Measurements from ENCODE around the gene C7orf57. TPM values are rescaled to one million over a fixed set of nuclear protein-coding genes. Genes with fewer than 3 reads are reported as not detected.

C7orf57 gene
- polyA plus RNA-seq, 1 of the 3 experiments (the other 2 are of a cell fraction) = 0.41 TPM

DNA sequence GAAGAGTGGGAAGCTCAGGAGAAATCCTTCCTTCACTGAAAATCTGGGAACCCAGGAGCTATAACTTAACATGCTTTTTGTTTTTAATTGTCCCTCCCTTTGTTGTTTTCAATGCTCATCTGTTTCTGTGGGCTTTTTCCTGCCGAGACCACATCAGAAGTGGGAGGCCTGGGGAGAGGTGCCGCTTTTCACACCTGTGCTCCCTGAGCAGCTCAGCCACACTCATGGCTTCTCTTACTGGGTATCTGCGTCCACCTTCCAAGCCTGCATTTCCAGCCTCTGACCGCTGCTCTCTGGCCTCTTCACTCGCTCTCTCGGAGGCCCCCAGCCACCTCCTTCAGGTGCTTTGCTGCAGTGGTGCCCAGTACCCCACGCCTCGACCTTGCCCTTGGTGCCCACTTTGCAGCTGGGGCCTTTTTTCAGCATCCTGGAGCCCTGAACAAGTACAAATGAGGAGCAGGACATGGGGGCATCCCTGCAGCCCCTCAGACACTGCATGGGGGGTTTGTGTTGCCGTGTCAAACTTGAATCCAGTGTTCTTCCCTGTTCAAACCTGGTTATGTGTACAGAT is 9.9 kb downstream of the C7orf57 start:
- Histone ChIP-seq H3K9me3 (no peaks in the 10 kb centered on the region), H4K20me1 (ENCODE audit: insufficient read depth) (no peaks in the 10 kb centered on the region), H3K4me2 (no peak overlapping the region), H3K4me1 (ENCODE audit: control insufficient read depth in 1 of 2, insufficient read depth in 2 of 2, low read depth in 1 of 2, low read length in 1 of 2) (peaks cover 2 to 25% of the 10 kb centered on the region in 2 experiments; a peak in 3 of 4 replicates), H3K4me3 (ENCODE audit: low read depth in 2 of 2, low read length in 1 of 2) (no peak overlapping the region), H3F3A (replicated peaks; ENCODE audit: insufficient read depth) (peaks cover 20% of the 10 kb centered on the region), H3K27ac (ENCODE audit: low read depth in 2 of 2, low read length in 1 of 2) (no peak overlapping the region), H2AFZ (ENCODE audit: low read depth) (no peak overlapping the region), H3K9me2 (no peaks in the 10 kb centered on the region), H3K79me2 (ENCODE audit: insufficient read depth) (no peaks in the 10 kb centered on the region), H3K36me3 (replicated peaks in 1 of 2; ENCODE audit: control insufficient read depth in 1 of 2, insufficient read depth in 2 of 2, low read length in 1 of 2) (no peaks in the 10 kb centered on the region), H3K9ac (no peak overlapping the region), H3K27me3 (ENCODE audit: insufficient read depth) (no peaks in the 10 kb centered on the region)
- POLR2A ChIA-PET = no interaction called here
- CTCF ChIA-PET = interaction anchor here (1.1 to 1.4 kb wide), 2 partner anchors 8 to 65 kb away, joined by 3 read pairs; no protein-coding TSS in a partner anchor
- DNase-seq = no peak
- no peak for TF ChIP-seq RAD21 (IDR thresholded peaks at IDR 0.05; ENCODE audit: low read length)
- TF ChIP-seq JUND (IDR thresholded peaks at IDR 0.05) = no peak
- 76% methylated on average over 9 of the region's 9 CpGs for WGBS (ENCODE audit: low lambda C conversion rate)

DNA sequence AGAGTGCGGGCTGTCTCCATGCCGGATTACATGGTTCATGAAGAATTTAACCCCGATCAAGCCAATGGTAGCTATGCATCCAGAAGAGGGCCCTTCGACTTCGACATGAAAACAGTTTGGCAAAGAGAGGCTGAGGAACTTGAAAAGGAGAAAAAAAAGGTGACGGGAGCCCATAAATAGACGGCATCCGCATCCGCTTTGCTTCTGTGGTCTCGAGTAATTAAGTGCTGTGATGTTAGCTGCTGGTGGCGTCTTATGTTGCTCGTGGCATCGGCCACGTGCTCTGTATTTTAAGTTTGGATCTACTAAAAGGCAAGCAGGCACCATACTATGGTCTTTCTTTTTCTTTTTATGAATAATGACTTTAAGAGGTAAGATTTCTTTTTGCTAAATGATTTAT is 11.1 kb downstream of the C7orf57 start:
- Histone ChIP-seq H3K9me2 (no peaks in the 10 kb centered on the region), H3K4me2 (no peak overlapping the region), H3K4me1 (ENCODE audit: control insufficient read depth in 1 of 2, insufficient read depth in 2 of 2, low read depth in 1 of 2, low read length in 1 of 2) (peaks cover 2 to 18% of the 10 kb centered on the region in 2 experiments; a peak in 2 of 4 replicates), H3K9me3 (no peaks in the 10 kb centered on the region), H3K36me3 (replicated peaks in 1 of 2; ENCODE audit: control insufficient read depth in 1 of 2, insufficient read depth in 2 of 2, low read length in 1 of 2) (no peaks in the 10 kb centered on the region), H3K9ac (no peak overlapping the region), H3K27ac (ENCODE audit: low read depth in 2 of 2, low read length in 1 of 2) (no peak overlapping the region), H3F3A (replicated peaks; ENCODE audit: insufficient read depth) (peaks cover 10% of the 10 kb centered on the region), H2AFZ (ENCODE audit: low read depth) (no peak overlapping the region), H3K4me3 (ENCODE audit: low read depth in 2 of 2, low read length in 1 of 2) (no peak overlapping the region), H4K20me1 (ENCODE audit: insufficient read depth) (no peaks in the 10 kb centered on the region), H3K79me2 (ENCODE audit: insufficient read depth) (no peaks in the 10 kb centered on the region), H3K27me3 (ENCODE audit: insufficient read depth) (no peaks in the 10 kb centered on the region)
- ChIA-PET POLR2A (no interaction called here), CTCF (no interaction called here)
- WGBS (ENCODE audit: low lambda C conversion rate) = 74% methylated on average over 14 of the region's 14 CpGs
- DNase-seq = no peak
- TF ChIP-seq POLR2AphosphoS5 (IDR thresholded peaks at IDR 0.05; ENCODE audit: low read depth, low read length) (no peak), CHD2 (IDR thresholded peaks at IDR 0.05; ENCODE audit: low read length, partially characterized antibody) (no peak), SMC3 (IDR thresholded peaks at IDR 0.05; ENCODE audit: low read depth, low read length) (no peak), NRF1 (IDR thresholded peaks at IDR 0.05; ENCODE audit: low read depth, low read length) (no peak), TAF1 (IDR thresholded peaks at IDR 0.05; ENCODE audit: borderline replicate concordance, low read depth, low read length) (no peak), JUND (IDR thresholded peaks at IDR 0.05) (no peak), EZH2phosphoT487 (IDR thresholded peaks at IDR 0.05; ENCODE audit: borderline replicate concordance, low read depth) (no peak), YY1 (IDR thresholded peaks at IDR 0.05; ENCODE audit: low read depth) (no peak), GATA2 (CRISPR knock-in tag; IDR thresholded peaks at IDR 0.05) (no peak)
- TF ChIP-seq, protein P1, sequence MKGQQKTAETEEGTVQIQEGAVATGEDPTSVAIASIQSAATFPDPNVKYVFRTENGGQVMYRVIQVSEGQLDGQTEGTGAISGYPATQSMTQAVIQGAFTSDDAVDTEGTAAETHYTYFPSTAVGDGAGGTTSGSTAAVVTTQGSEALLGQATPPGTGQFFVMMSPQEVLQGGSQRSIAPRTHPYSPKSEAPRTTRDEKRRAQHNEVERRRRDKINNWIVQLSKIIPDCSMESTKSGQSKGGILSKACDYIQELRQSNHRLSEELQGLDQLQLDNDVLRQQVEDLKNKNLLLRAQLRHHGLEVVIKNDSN (IDR thresholded peaks at IDR 0.05; ENCODE audit: borderline replicate concordance, low read depth) = no peak

DNA sequence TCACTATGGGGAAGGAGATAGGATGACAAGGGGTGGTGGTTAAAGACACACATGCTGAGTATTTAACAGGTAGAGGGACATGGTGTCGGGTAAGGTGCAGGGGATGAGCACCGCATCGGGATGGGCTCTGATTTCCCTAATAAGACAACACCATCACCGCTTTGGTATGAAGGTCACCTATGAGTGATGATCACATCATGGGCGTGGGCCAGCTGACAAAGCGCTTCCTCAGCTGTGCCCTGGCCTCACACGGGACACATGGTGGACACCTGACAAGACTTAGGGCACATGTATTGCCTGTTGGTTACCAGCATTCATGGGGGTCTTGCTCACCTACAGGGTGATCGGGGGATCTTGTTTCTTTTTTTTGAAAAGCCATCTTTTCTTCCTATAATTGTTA is 12.8 kb downstream of the C7orf57 start:
- no peak for DNase-seq
- Histone ChIP-seq H3K9me3 (no peaks in the 10 kb centered on the region), H3K4me2 (no peak overlapping the region), H3K27me3 (ENCODE audit: insufficient read depth) (no peaks in the 10 kb centered on the region), H3K9ac (no peak overlapping the region), H2AFZ (ENCODE audit: low read depth) (no peak overlapping the region), H3K4me1 (ENCODE audit: control insufficient read depth in 1 of 2, insufficient read depth in 2 of 2, low read depth in 1 of 2, low read length in 1 of 2) (0 out of 4 replicates have a peak, but pooled peaks cover 0 to 1% of the 10 kb centered on the region in 2 experiments), H3F3A (replicated peaks; ENCODE audit: insufficient read depth) (no peaks in the 10 kb centered on the region), H4K20me1 (ENCODE audit: insufficient read depth) (no peaks in the 10 kb centered on the region), H3K79me2 (ENCODE audit: insufficient read depth) (no peaks in the 10 kb centered on the region), H3K9me2 (no peaks in the 10 kb centered on the region), H3K27ac (ENCODE audit: low read depth in 2 of 2, low read length in 1 of 2) (no peak overlapping the region), H3K36me3 (replicated peaks in 1 of 2; ENCODE audit: control insufficient read depth in 1 of 2, insufficient read depth in 2 of 2, low read length in 1 of 2) (no peaks in the 10 kb centered on the region), H3K4me3 (ENCODE audit: low read depth in 2 of 2, low read length in 1 of 2) (no peak overlapping the region)
- 81% methylated on average over 8 of the region's 8 CpGs for WGBS (ENCODE audit: low lambda C conversion rate)
- ChIA-PET CTCF (interaction anchor here (1.3 to 1.5 kb wide), 2 partner anchors 10 to 15 kb away, joined by 3 to 6 read pairs; no protein-coding TSS in a partner anchor), POLR2A (no interaction called here)
- no peak for TF ChIP-seq RAD21 (IDR thresholded peaks at IDR 0.05; ENCODE audit: low read length)
- TF ChIP-seq JUND (IDR thresholded peaks at IDR 0.05) = no peak
- TF ChIP-seq EP300 (IDR thresholded peaks at IDR 0.05; ENCODE audit: borderline replicate concordance in 1 of 2, low read depth in 1 of 2, low read length in 1 of 2) = no peak
- no peak for TF ChIP-seq TAF1 (IDR thresholded peaks at IDR 0.05; ENCODE audit: borderline replicate concordance, low read depth, low read length)
- TF ChIP-seq, protein P2, sequence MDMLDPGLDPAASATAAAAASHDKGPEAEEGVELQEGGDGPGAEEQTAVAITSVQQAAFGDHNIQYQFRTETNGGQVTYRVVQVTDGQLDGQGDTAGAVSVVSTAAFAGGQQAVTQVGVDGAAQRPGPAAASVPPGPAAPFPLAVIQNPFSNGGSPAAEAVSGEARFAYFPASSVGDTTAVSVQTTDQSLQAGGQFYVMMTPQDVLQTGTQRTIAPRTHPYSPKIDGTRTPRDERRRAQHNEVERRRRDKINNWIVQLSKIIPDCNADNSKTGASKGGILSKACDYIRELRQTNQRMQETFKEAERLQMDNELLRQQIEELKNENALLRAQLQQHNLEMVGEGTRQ (IDR thresholded peaks at IDR 0.05; ENCODE audit: borderline replicate concordance, low read depth, low read length) = no peak
- TF ChIP-seq RXRA (IDR thresholded peaks at IDR 0.05; ENCODE audit: borderline replicate concordance, low read depth) = no peak
- no peak for TF ChIP-seq CHD2 (IDR thresholded peaks at IDR 0.05; ENCODE audit: low read length, partially characterized antibody)
- TF ChIP-seq ELF1 (IDR thresholded peaks at IDR 0.05) = no peak
- TF ChIP-seq, protein P1 (IDR thresholded peaks at IDR 0.05; ENCODE audit: borderline replicate concordance, low read depth) = no peak
- TF ChIP-seq MXI1 (IDR thresholded peaks at IDR 0.05; ENCODE audit: low read depth, low read length) = no peak
- TF ChIP-seq EZH2phosphoT487 (IDR thresholded peaks at IDR 0.05; ENCODE audit: borderline replicate concordance, low read depth) = no peak
- TF ChIP-seq POLR2AphosphoS5 (IDR thresholded peaks at IDR 0.05; ENCODE audit: low read depth, low read length) = no peak
- TF ChIP-seq, protein P3, sequence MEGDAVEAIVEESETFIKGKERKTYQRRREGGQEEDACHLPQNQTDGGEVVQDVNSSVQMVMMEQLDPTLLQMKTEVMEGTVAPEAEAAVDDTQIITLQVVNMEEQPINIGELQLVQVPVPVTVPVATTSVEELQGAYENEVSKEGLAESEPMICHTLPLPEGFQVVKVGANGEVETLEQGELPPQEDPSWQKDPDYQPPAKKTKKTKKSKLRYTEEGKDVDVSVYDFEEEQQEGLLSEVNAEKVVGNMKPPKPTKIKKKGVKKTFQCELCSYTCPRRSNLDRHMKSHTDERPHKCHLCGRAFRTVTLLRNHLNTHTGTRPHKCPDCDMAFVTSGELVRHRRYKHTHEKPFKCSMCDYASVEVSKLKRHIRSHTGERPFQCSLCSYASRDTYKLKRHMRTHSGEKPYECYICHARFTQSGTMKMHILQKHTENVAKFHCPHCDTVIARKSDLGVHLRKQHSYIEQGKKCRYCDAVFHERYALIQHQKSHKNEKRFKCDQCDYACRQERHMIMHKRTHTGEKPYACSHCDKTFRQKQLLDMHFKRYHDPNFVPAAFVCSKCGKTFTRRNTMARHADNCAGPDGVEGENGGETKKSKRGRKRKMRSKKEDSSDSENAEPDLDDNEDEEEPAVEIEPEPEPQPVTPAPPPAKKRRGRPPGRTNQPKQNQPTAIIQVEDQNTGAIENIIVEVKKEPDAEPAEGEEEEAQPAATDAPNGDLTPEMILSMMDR (IDR thresholded peaks at IDR 0.05) = no peak
